HUES48 (cell line): ENCODE results near the gene POTEB2.
"Not testable (repeated sequence)": the region's sequence is repeated elsewhere in the genome, so short reads cannot be mapped to it uniquely, and the experiment has no call there.

Source experiments
- H3K27ac ChIP-seq: one replicate; pipeline ENCODE4 v1.7.0; 2013; ENCODE audit warnings: low read depth, low read length, inconsistent platforms
- H3K27me3 ChIP-seq: 2 replicates; pipeline ENCODE4 v1.6.1; 2013; ENCODE audit warnings: mild to moderate bottlenecking, low read length; ENCODE audit not compliant: control insufficient read depth, insufficient read depth
- H3K36me3 ChIP-seq: 2 replicates; pipeline ENCODE4 v1.6.1; 2013; ENCODE audit warnings: low read length; ENCODE audit not compliant: control insufficient read depth, insufficient read depth
- H3K4me1 ChIP-seq: 2 replicates; pipeline ENCODE4 v1.6.1; 2013; ENCODE audit warnings: mild to moderate bottlenecking, low read length; ENCODE audit not compliant: control insufficient read depth, insufficient read depth
- H3K4me3 ChIP-seq: 2 replicates; pipeline ENCODE4 v1.5.1; 2013; ENCODE audit warnings: mild to moderate bottlenecking, low read depth, low read length
- H3K9ac ChIP-seq: 2 replicates; pipeline ENCODE4 v1.6.1; 2013; ENCODE audit warnings: mild to moderate bottlenecking, low read depth, low read length, moderate library complexity
- H3K9me3 ChIP-seq: 2 replicates; pipeline ENCODE4 v1.6.1; 2013; ENCODE audit warnings: low read length; ENCODE audit not compliant: control insufficient read depth, insufficient read depth

POTEB2 gene

DNA sequence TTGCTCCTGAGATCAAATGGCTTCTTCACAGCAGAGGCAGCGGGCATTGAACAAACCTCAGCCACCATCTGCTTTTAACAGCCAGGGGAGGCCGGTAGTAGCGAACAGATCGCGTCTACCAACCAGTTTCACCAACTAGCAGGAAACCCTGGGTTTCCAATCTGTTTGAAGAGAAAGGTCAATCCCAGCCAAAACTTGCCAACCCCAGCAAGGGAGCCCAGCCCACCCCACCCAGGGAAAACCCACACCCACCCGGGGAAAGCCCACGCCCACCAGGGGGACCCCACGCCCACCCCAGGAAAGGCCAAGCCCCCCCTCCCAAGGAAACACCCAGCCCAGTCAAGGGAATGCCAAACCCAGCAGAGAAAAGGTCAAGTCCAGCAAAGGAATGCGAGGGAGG, at the start of gene POTEB2:
TSS of gene POTEB2 (minus strand) at position 101 of the 400 bp plus-strand sequence. CDS start at position 68, 33 bp downstream.
- not testable (repeated sequence) for H3K27me3 ChIP-seq, H3K4me1 ChIP-seq, H3K36me3 ChIP-seq, H3K9me3 ChIP-seq, H3K4me3 ChIP-seq, H3K27ac ChIP-seq, H3K9ac ChIP-seq

DNA sequence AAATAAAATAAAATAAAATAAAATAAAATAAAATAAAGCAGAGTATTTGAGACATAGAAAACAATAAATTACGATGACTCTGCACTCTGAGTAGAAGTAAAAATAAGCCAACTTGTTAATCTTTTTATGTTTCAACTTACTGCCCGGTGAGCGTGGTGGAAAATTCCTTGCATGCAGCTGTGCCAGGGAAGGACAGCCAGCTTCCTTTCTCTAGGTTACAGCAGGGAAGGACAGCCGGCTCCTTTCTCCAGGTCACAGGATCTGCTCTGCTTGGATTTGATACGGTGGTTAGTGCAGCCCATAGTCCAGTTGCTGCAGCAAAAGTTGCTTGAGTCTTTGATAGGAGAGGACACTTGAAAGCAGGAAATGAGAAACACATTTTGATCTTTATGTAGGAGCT, 13.8 kb upstream of the POTEB2 start:
- H3K27me3 ChIP-seq, H3K9ac ChIP-seq, H3K4me3 ChIP-seq, H3K36me3 ChIP-seq, H3K27ac ChIP-seq, H3K4me1 ChIP-seq, H3K9me3 ChIP-seq: not testable (repeated sequence)

DNA sequence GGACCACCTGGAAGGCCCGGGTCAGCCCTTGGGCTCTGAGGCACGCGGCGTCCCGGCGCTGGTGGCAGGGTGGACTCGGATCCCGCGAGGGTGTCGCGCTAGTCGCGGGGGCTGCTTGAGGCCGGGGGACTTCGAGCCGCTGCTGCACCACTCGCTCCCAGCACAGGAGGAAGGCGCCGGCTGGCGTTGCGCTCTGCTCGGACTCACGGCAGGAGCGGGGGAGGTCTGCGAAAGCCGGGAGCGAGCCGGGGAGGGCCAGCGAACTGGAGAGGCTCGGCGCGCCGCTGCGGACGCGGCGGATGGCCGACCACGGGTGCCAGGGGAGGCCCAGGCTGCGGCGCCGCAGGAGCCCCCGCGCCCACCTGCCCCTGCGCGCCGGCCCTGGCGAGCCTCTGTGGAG, 12.3 kb upstream of the POTEB2 start:
- not testable (repeated sequence) for H3K36me3 ChIP-seq

DNA sequence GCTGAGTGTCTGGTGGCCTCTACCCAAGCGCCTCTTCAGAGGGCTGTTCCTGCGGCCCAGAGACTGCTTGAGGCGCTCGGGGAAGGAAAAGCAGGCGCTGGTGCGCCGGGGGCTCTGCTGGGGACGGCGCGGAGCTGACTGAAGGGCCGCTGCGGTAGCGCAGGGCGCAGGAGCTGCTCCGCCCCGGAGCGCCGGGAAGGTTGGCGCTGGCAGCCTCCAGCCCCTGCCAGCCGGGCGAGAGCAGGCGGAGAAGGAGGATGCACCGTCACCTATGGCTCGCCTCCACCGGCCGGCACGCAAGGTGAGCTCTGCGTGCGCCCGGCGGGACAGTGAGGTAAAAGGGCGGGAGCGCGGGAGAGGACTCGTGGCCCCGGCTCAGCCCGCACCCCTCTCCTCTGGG, 11.7 kb upstream of the POTEB2 start:
- H3K9ac ChIP-seq, H3K9me3 ChIP-seq, H3K27ac ChIP-seq, H3K36me3 ChIP-seq, H3K4me1 ChIP-seq, H3K4me3 ChIP-seq, H3K27me3 ChIP-seq: not testable (repeated sequence)

More for the DNA sequence above, 12.3 kb upstream of the POTEB2 start:
- not testable (repeated sequence) for H3K4me1 ChIP-seq, H3K4me3 ChIP-seq, H3K9me3 ChIP-seq, H3K9ac ChIP-seq, H3K27me3 ChIP-seq, H3K27ac ChIP-seq
